NCI-H82 treated with DMSO at 0.1 percent for 48 hours (cell line): ENCODE results near the gene OR51D1.

Experiments used
- DNase-seq: peaks from one replicate; lab custom pipeline; 2025; ENCODE audit not compliant: unreplicated experiment; lab: John Stamatoyannopoulos, UW

Gene OR51D1

GRCh38 chr11:4644233-4644632 is 7.0 kb downstream of the OR51D1 start:
- DNase-seq, result no peak

GRCh38 chr11:4645974-4646373 is 8.7 kb downstream of the OR51D1 start:
- DNase-seq, result no peak

- DNase-seq, result no peak
Observed at GRCh38 chr11:4647766-4648165, 10.5 kb downstream of the OR51D1 start.

GRCh38 chr11:4654635-4655369 is 17.5 kb downstream of the OR51D1 start:
- no peak for DNase-seq

GRCh38 chr11:4658629-4659445 is 21.6 kb downstream of the OR51D1 start:
- no peak for DNase-seq

GRCh38 chr11:4662876-4663275 is 25.6 kb downstream of the OR51D1 start:
- no peak for DNase-seq

GRCh38 chr11:4664183-4664582 is 26.9 kb downstream of the OR51D1 start:
- DNase-seq, result no peak

GRCh38 chr11:4664786-4665185 is 27.5 kb downstream of the OR51D1 start:
- no peak for DNase-seq

GRCh38 chr11:4665424-4665823 is 28.1 kb downstream of the OR51D1 start:
- no peak for DNase-seq

GRCh38 chr11:4671741-4672140 is 34.5 kb downstream of the OR51D1 start:
- no peak for DNase-seq

GRCh38 chr11:4672470-4672869 is 35.2 kb downstream of the OR51D1 start:
- DNase-seq, result no peak

GRCh38 chr11:4673781-4674180 is 36.5 kb downstream of the OR51D1 start:
- DNase-seq, result no peak

GRCh38 chr11:4677948-4678347 is 40.7 kb downstream of the OR51D1 start:
- peak; percentile 55 for DNase-seq

GRCh38 chr11:4680341-4680740 is 43.1 kb downstream of the OR51D1 start:
- DNase-seq, result no peak

- no peak for DNase-seq
Observed at GRCh38 chr11:4682623-4683419, 45.5 kb downstream of the OR51D1 start.

GRCh38 chr11:4684631-4685285 is 47.5 kb downstream of the OR51D1 start:
- no peak for DNase-seq
